Measurements from ENCODE around the gene MPPED1. TPM values are rescaled to one million over a fixed set of nuclear protein-coding genes. Genes with fewer than 3 reads are reported as not detected.

Gene MPPED1
- total and polyA plus RNA-seq, 4 experiments from 2014 or later = not detected

DNA sequence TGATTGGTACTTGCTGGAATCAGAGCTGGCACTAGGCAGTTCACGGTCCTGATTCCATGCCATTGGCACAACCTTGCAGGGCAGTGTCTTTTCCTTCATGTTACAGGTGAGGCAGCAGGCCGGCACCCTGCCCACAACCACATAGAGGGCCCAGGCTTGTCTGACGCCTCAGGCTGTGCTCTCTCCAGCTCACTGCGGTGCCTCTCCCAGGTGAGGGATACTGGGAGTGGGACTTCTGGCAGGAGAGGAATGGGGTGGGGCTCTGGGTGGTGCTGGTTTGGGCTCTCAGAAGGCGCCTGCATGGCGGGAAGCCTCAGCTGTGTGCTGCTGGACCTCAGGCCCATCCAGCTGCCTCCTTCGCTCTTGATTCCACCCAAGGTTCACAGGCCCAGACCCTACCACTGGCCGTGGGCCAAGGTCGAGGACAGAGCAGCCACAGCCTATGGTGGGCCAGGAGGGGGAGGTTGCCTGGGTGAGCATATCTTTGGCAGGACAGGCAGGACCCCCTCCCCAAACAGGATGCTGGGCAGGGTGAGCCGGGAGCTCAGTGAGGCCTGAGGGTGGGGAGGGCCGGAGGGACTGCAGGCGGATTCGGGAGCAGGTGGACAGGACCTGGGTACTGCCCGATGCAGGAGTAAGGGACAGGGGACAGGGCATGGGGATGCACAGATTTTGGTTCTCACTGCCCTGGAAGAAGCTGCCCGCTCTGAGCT is 7.0 kb upstream of the MPPED1 start:
- H3K27ac Mint-ChIP-seq = no peak overlapping the region
- H3K9me3 Mint-ChIP-seq = peaks cover 0 to 6% (median 0%) of the 10 kb centered on the region in 8 donors
- DNase-seq = no peak
- H3K27ac ChIP-seq (ENCODE audit: low read depth, low read length) = no peak overlapping the region
- POLR2A ChIA-PET (ENCODE audit: partially characterized antibody) = no interaction called here
- H3K27me3 ChIP-seq (ENCODE audit: insufficient read depth, low read length) = no peaks in the 10 kb centered on the region
- H3K9me3 ChIP-seq (ENCODE audit: control insufficient read depth in 1 of 2, low read length in 2 of 2) = no peaks in the 10 kb centered on the region
- peaks cover 0 to 2% (median 0%) of the 10 kb centered on the region in 4 donors for H3K4me1 Mint-ChIP-seq
- CTCF ChIA-PET (ENCODE audit: partially characterized antibody) = no interaction called here
- no peak overlapping the region for H3K4me3 ChIP-seq (ENCODE audit: low read length in 2 of 2)
- peaks cover 15 to 37% of the 10 kb centered on the region in 2 donors for H3K27me3 Mint-ChIP-seq
- H3K36me3 ChIP-seq (ENCODE audit: insufficient read depth, low read length) = no peaks in the 10 kb centered on the region
- intact Hi-C loops (cut with micrococcal nuclease) = no loop called here
- no peaks in the 10 kb centered on the region for H3K4me1 ChIP-seq (ENCODE audit: insufficient read depth, low read length)
- no peaks in the 10 kb centered on the region for H3K36me3 Mint-ChIP-seq
- H3K4me3 Mint-ChIP-seq = no peak overlapping the region

DNA sequence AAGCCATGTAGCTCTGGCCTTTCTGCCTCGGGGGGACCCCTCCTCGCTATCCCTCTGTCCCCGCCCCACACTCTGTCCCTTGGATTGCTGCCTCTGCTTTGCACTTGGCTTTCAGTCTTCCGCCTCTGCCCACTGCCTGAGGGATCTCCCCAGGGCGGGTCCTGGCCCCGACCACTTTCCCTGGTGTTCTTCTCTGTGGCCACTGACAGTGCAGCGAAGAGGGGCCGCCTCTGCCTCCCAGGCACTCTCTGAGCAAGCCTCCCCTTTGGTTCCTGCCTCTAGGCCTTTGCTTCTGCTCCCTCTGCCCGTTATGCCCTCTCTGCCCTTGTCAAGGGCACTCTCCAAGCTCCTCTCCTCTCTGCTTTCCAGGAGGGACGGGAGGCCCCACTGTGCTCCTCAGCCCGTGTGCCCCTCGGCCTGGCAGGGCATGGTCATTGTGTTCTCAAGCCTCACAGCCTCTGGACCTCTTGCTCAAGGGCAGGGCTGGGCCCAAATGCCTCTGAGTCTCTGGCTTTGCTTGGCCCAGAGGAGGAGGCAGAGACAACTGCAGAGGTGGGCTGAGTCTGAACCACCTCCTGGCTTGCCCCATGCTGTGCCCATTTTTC is 5.5 kb upstream of the MPPED1 start:
- peaks cover 0 to 5% (median 0%) of the 10 kb centered on the region in 4 donors for H3K4me1 Mint-ChIP-seq
- H3K36me3 Mint-ChIP-seq = no peaks in the 10 kb centered on the region
- no peak for DNase-seq
- Histone ChIP-seq H3K27me3 (ENCODE audit: insufficient read depth, low read length) (no peaks in the 10 kb centered on the region), H3K9me3 (ENCODE audit: control insufficient read depth in 1 of 2, low read length in 2 of 2) (no peaks in the 10 kb centered on the region), H3K4me3 (ENCODE audit: low read length in 2 of 2) (no peak overlapping the region), H3K4me1 (ENCODE audit: insufficient read depth, low read length) (no peaks in the 10 kb centered on the region), H3K27ac (ENCODE audit: low read depth, low read length) (no peak overlapping the region), H3K36me3 (ENCODE audit: insufficient read depth, low read length) (no peaks in the 10 kb centered on the region)
- peaks cover 0 to 6% (median 0%) of the 10 kb centered on the region in 8 donors for H3K9me3 Mint-ChIP-seq
- no peak overlapping the region for H3K4me3 Mint-ChIP-seq
- intact Hi-C loops (cut with micrococcal nuclease) = no loop called here
- POLR2A ChIA-PET (ENCODE audit: partially characterized antibody) = no interaction called here
- CTCF ChIA-PET (ENCODE audit: partially characterized antibody) = no interaction called here
- H3K27ac Mint-ChIP-seq = no peak overlapping the region
- H3K27me3 Mint-ChIP-seq = peaks cover 20 to 47% of the 10 kb centered on the region in 2 donors

DNA sequence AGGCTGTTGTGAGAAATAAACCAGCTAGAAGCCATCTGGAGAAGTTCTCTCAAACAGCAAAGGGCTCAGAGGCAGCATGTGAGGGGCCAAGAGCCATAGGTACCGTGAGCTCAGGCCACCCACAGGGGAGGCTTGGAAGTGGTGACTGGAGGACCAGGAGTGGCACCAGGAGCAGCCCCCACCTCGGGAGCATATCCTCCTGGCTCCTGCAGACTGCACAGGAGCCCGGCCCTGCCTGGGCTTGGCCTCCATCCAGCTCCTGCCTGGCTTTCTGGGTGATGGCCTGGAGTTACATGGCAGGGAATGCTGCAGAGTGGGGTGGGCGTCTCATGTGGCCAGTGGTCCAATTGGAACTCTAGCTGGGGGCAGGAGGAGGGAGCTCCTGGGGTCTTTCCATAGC is 4.2 kb upstream of the MPPED1 start:
- CTCF ChIA-PET (ENCODE audit: partially characterized antibody) = no interaction called here
- intact Hi-C loops (cut with micrococcal nuclease) = no loop called here
- H3K9me3 ChIP-seq (ENCODE audit: control insufficient read depth in 1 of 2, low read length in 2 of 2) = no peaks in the 10 kb centered on the region
- POLR2A ChIA-PET (ENCODE audit: partially characterized antibody) = no interaction called here
- H3K27me3 Mint-ChIP-seq = peaks cover 22 to 40% of the 10 kb centered on the region in 2 donors
- peaks cover 0 to 5% (median 0%) of the 10 kb centered on the region in 4 donors for H3K4me1 Mint-ChIP-seq
- H3K4me1 ChIP-seq (ENCODE audit: insufficient read depth, low read length) = no peaks in the 10 kb centered on the region
- H3K27me3 ChIP-seq (ENCODE audit: insufficient read depth, low read length) = no peaks in the 10 kb centered on the region
- H3K27ac ChIP-seq (ENCODE audit: low read depth, low read length) = no peak overlapping the region
- H3K27ac Mint-ChIP-seq = no peak overlapping the region
- H3K4me3 Mint-ChIP-seq = no peak overlapping the region
- no peak for DNase-seq
- no peaks in the 10 kb centered on the region for H3K36me3 Mint-ChIP-seq
- H3K9me3 Mint-ChIP-seq = peaks cover 0 to 3% (median 0%) of the 10 kb centered on the region in 8 donors
- H3K4me3 ChIP-seq (ENCODE audit: low read length in 2 of 2) = no peak overlapping the region
- H3K36me3 ChIP-seq (ENCODE audit: insufficient read depth, low read length) = no peaks in the 10 kb centered on the region

DNA sequence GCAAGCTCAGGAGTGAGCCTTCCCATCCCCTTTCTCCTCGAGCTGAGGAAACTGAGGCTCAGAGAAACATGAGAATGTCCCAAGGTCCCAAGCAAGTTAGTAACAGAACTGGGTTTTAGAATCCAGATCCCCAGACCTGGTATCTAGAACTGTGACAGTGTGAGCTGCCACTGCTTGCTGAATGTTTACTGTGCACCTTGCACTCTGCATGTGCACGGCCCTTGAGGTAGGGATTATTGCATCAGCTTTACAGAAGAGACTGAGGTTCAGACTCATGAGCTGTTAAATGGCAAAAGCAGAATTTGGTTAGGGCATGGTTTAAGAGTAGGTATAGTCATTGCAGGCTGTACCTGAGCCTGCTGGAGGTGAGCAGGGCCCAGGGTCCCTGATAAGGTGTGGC is 3.8 kb upstream of the MPPED1 start:
- Mint-ChIP-seq H3K27me3 (peaks cover 24 to 41% of the 10 kb centered on the region in 2 donors), H3K27ac (peak overlapping the region in 1 of 7 donors; percentile 46), H3K36me3 (no peaks in the 10 kb centered on the region), H3K4me3 (no peak overlapping the region), H3K4me1 (peaks cover 0 to 5% (median 0%) of the 10 kb centered on the region in 4 donors), H3K9me3 (peaks cover 0 to 3% (median 0%) of the 10 kb centered on the region in 8 donors)
- Histone ChIP-seq H3K9me3 (ENCODE audit: control insufficient read depth in 1 of 2, low read length in 2 of 2) (no peaks in the 10 kb centered on the region), H3K36me3 (ENCODE audit: insufficient read depth, low read length) (no peaks in the 10 kb centered on the region), H3K27ac (ENCODE audit: low read depth, low read length) (no peak overlapping the region), H3K4me3 (ENCODE audit: low read length in 2 of 2) (no peak overlapping the region), H3K4me1 (ENCODE audit: insufficient read depth, low read length) (no peaks in the 10 kb centered on the region), H3K27me3 (ENCODE audit: insufficient read depth, low read length) (no peaks in the 10 kb centered on the region)
- ChIA-PET CTCF (ENCODE audit: partially characterized antibody) (no interaction called here), POLR2A (ENCODE audit: partially characterized antibody) (no interaction called here)
- DNase-seq = no peak
- intact Hi-C loops (cut with micrococcal nuclease) = no loop called here

DNA sequence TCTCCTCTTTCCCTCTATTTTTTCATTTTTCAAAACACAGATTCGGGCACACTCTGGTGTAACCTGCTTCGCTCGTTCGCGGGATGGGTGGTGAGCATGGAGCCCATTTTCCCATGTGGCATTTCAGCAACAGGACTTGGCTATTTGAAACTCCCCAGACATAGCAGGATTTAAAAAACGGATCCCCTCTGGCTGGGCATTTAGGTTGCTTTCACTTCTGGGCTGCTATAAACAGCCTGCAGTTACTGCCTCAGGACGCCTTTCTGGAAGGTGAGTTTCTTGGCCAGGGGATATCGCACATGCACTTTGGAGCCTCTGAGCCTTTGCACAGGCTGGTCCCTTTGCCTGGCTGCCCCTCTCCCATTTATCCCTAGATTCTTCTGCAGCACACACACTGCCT is 2.8 kb upstream of the MPPED1 start:
- Mint-ChIP-seq H3K9me3 (peaks cover 0 to 3% (median 0%) of the 10 kb centered on the region in 8 donors), H3K27me3 (peaks cover 32 to 52% of the 10 kb centered on the region in 2 donors), H3K36me3 (no peaks in the 10 kb centered on the region), H3K4me1 (peaks cover 0 to 5% (median 0%) of the 10 kb centered on the region in 4 donors), H3K27ac (no peak overlapping the region), H3K4me3 (no peak overlapping the region)
- H3K4me1 ChIP-seq (ENCODE audit: insufficient read depth, low read length) = no peaks in the 10 kb centered on the region
- intact Hi-C loops (cut with micrococcal nuclease) = no loop called here
- no peaks in the 10 kb centered on the region for H3K9me3 ChIP-seq (ENCODE audit: control insufficient read depth in 1 of 2, low read length in 2 of 2)
- CTCF ChIA-PET (ENCODE audit: partially characterized antibody) = no interaction called here
- H3K27ac ChIP-seq (ENCODE audit: low read depth, low read length) = no peak overlapping the region
- DNase-seq = no peak
- H3K4me3 ChIP-seq (ENCODE audit: low read length in 2 of 2) = no peak overlapping the region
- H3K36me3 ChIP-seq (ENCODE audit: insufficient read depth, low read length) = no peaks in the 10 kb centered on the region
- POLR2A ChIA-PET (ENCODE audit: partially characterized antibody) = no interaction called here
- peaks cover 3% of the 10 kb centered on the region for H3K27me3 ChIP-seq (ENCODE audit: insufficient read depth, low read length)

DNA sequence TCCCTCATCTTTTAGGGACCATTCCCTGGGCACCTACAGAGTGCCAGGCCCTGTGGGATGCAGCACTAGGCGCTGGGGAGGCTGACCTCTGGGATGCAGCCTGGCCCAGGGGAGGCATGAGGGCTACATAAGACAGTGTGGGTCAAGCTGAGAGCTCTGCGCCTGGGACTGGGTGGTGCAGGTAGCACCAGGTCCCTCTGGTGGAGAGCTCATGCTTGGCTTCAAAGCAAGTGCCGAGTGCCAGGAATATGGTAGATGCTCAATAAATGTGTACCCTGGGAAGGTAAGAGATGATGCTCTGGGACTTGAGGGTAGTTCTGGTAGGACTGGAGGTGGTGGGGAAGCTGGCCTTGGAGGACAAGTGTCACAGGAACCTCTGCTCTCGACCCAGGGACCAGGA is 2.0 kb upstream of the MPPED1 start:
- no peak overlapping the region for H3K4me3 ChIP-seq (ENCODE audit: low read length in 2 of 2)
- no peak for DNase-seq
- ChIA-PET POLR2A (ENCODE audit: partially characterized antibody) (no interaction called here), CTCF (ENCODE audit: partially characterized antibody) (no interaction called here)
- intact Hi-C loops (cut with micrococcal nuclease) = no loop called here
- no peaks in the 10 kb centered on the region for H3K9me3 ChIP-seq (ENCODE audit: control insufficient read depth in 1 of 2, low read length in 2 of 2)
- Mint-ChIP-seq H3K4me1 (peaks cover 0 to 5% (median 0%) of the 10 kb centered on the region in 4 donors), H3K27me3 (peaks cover 36 to 55% of the 10 kb centered on the region in 2 donors), H3K9me3 (peaks cover 0 to 3% (median 0%) of the 10 kb centered on the region in 8 donors), H3K36me3 (no peaks in the 10 kb centered on the region), H3K4me3 (peak overlapping the region in 2 of 8 donors; percentile 48 to 58), H3K27ac (no peak overlapping the region)
- peaks cover 9% of the 10 kb centered on the region for H3K27me3 ChIP-seq (ENCODE audit: insufficient read depth, low read length)
- H3K27ac ChIP-seq (ENCODE audit: low read depth, low read length) = no peak overlapping the region
- H3K36me3 ChIP-seq (ENCODE audit: insufficient read depth, low read length) = no peaks in the 10 kb centered on the region
- H3K4me1 ChIP-seq (ENCODE audit: insufficient read depth, low read length) = no peaks in the 10 kb centered on the region

DNA sequence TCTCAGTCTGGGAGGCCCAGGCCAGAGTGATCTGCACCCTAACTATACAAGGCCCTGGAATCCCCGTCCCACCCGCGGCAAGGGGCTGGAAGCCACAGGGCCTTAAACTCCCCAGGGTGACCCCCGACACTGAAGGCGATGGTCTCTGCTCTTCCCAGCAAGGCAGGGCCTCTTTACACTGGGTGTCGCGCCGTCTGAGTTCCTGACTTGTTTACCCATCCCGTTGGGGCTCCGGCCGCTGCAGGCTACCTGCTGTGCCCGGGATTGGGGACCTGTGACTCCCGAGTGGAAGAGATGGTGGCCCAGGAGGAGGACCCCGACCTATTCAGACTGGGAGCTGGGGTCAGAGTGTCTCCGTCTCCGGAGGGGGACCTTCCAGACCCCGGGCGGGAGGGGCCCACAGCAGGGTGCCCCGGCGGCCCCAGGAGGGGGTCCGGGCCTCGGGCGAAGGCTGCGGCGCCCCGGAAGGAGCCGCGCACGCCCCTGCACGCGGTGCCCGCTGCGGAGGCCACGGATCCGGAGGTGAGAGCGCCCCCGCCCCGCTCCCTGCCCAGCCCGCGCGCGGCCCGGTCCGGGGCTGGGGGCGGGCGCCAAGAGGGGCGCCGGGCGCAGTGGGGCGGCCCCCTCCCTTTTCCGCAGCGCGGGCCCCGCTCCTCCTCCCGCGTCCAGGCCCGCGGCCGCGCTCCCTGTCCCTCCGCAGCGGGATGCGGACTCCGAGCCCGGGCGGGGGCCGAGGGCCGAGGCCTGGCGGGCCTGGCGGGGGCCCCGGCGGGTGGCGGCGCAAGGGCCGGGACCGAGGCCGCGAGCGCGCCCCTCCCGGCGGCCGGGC is 560 bp upstream of the MPPED1 start:
- Histone ChIP-seq H3K36me3 (ENCODE audit: insufficient read depth, low read length) (no peaks in the 10 kb centered on the region), H3K27ac (ENCODE audit: low read depth, low read length) (no peak overlapping the region), H3K27me3 (ENCODE audit: insufficient read depth, low read length) (peaks cover 9% of the 10 kb centered on the region), H3K4me3 (ENCODE audit: low read length in 2 of 2) (no peak overlapping the region), H3K4me1 (ENCODE audit: insufficient read depth, low read length) (no peaks in the 10 kb centered on the region), H3K9me3 (ENCODE audit: control insufficient read depth in 1 of 2, low read length in 2 of 2) (no peaks in the 10 kb centered on the region)
- ChIA-PET CTCF (ENCODE audit: partially characterized antibody) (no interaction called here), POLR2A (ENCODE audit: partially characterized antibody) (no interaction called here)
- H3K4me1 Mint-ChIP-seq = peaks cover 0 to 5% (median 0%) of the 10 kb centered on the region in 4 donors
- no peak overlapping the region for H3K4me3 Mint-ChIP-seq
- no peaks in the 10 kb centered on the region for H3K36me3 Mint-ChIP-seq
- DNase-seq = no peak
- intact Hi-C loops (cut with micrococcal nuclease) = no loop called here
- H3K27ac Mint-ChIP-seq = no peak overlapping the region
- H3K9me3 Mint-ChIP-seq = peaks cover 0 to 2% (median 0%) of the 10 kb centered on the region in 8 donors
- H3K27me3 Mint-ChIP-seq = peaks cover 38 to 61% of the 10 kb centered on the region in 2 donors

All from CD4-positive, alpha-beta memory T cell (primary cell).